Measurements from ENCODE around the gene KRT80. TPM values are rescaled to one million over a fixed set of nuclear protein-coding genes. Genes with fewer than 3 reads are reported as not detected.

The KRT80 gene
- polyA plus RNA-seq, 1 donor (not counting 4 experiments of a cell fraction or from before 2014, with no cell fraction given) = 4.1 TPM

DNA sequence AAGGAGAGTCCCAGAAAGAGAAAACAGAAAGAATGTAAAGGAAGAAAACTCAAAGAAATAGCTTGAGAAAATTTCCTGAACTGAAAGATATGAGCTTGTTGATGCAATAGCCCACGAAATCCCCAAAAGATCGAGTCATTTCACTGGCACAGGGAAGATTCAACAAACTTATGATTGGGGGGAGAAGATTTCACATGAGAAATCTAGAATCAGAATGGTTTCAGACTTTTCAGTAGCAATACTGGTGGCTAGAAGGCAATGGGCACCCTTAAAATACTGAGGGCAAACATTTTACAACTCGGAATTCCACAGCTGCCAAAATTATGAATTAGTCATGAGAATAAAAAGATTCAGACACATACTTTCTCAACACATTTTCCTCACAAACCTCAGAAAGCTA lies 32.3 kb upstream of the KRT80 start:
- Histone ChIP-seq H3K27me3 (ENCODE audit: control insufficient read depth, extremely low read depth, insufficient read depth, low read length) (no peaks in the 10 kb centered on the region), H3K9me3 (ENCODE audit: control insufficient read depth, low read depth, low read length) (no peaks in the 10 kb centered on the region), H3K9me1 (ENCODE audit: control insufficient read depth, extremely low read depth, insufficient read depth, low read length) (no peaks in the 10 kb centered on the region), H3K36me3 (ENCODE audit: control insufficient read depth in 2 of 2, extremely low read depth in 1 of 2, insufficient read depth in 2 of 2, low read length in 2 of 2) (no peaks in the 10 kb centered on the region), H3K79me2 (ENCODE audit: control insufficient read depth, insufficient read depth, low read length) (no peaks in the 10 kb centered on the region), H3K4me1 (ENCODE audit: control insufficient read depth, extremely low read depth, insufficient read depth, low read length) (peaks cover 27% of the 10 kb centered on the region), H2AFZ (ENCODE audit: control insufficient read depth, low read length) (no peak overlapping the region), H3K27ac (ENCODE audit: control insufficient read depth, insufficient read depth, low read length) (no peak overlapping the region), H3K4me2 (ENCODE audit: control insufficient read depth, extremely low read depth, insufficient read depth, low read depth, low read length) (no peak overlapping the region), H3K9ac (ENCODE audit: control insufficient read depth, extremely low read depth, insufficient read depth, low read length) (no peak overlapping the region), H3K4me3 (ENCODE audit: control insufficient read depth in 2 of 3, extremely low read depth in 1 of 3, insufficient read depth in 2 of 3, low read depth in 1 of 3, low read length in 3 of 3) (no peak overlapping the region), H4K20me1 (ENCODE audit: control insufficient read depth, extremely low read depth, insufficient read depth, low read length) (no peaks in the 10 kb centered on the region)
- no peak for DNase-seq (ENCODE audit: low read depth, low spot score)
- dilution Hi-C loops (cut with MboI; ENCODE audit: extremely low pct_ligation_motif_present, low sequenced_read_pairs) = no loop called here
- peak; percentile 76 for FAIRE-seq
- TF ChIP-seq EZH2 (IDR thresholded peaks at IDR 0.05; ENCODE audit: low read length) = no peak
- TF ChIP-seq, protein P1, sequence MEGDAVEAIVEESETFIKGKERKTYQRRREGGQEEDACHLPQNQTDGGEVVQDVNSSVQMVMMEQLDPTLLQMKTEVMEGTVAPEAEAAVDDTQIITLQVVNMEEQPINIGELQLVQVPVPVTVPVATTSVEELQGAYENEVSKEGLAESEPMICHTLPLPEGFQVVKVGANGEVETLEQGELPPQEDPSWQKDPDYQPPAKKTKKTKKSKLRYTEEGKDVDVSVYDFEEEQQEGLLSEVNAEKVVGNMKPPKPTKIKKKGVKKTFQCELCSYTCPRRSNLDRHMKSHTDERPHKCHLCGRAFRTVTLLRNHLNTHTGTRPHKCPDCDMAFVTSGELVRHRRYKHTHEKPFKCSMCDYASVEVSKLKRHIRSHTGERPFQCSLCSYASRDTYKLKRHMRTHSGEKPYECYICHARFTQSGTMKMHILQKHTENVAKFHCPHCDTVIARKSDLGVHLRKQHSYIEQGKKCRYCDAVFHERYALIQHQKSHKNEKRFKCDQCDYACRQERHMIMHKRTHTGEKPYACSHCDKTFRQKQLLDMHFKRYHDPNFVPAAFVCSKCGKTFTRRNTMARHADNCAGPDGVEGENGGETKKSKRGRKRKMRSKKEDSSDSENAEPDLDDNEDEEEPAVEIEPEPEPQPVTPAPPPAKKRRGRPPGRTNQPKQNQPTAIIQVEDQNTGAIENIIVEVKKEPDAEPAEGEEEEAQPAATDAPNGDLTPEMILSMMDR (optimal IDR thresholded peaks at IDR 0.05 in 1 of 3, IDR thresholded peaks at IDR 0.05 in 1 of 3, conservative IDR thresholded peaks at IDR 0.05 in 1 of 3; ENCODE audit: extremely low read depth in 1 of 3, insufficient read depth in 2 of 3, low read length in 3 of 3) = no peak

DNA sequence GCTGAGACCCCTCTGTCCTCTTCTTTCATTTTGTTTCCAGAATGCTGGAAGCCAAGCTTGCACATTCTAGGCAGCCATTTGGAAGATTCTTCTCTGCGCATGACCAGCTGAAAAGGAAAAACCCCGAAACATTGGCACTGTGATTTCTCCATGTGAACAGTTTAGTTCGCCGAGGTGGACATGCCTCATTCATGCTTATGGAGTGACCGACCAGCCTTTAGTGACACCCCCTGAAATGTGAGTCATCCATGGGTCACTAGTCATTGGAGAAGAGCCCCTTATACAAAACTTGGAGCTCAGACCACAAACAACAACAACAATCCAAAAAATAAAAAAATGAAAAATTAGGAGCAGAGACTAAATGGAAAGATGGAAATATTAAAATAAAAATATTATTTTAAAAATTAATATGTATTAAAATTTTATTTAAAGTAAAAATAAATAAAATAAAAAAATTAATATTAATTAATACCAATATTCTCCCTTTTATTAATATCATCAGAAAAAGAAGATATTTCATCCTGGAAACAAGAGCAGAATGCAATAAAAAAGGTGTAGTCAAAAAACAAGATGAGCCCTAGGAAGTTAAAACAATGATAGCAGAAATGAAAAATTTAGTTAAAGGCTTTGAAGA lies 31.7 kb upstream of the KRT80 start:
- no peak for FAIRE-seq
- H3K27ac ChIP-seq (ENCODE audit: control insufficient read depth, insufficient read depth, low read length) = no peak overlapping the region

More for the DNA sequence above, 31.7 kb upstream of the KRT80 start:
- Histone ChIP-seq H3K4me1 (ENCODE audit: control insufficient read depth, extremely low read depth, insufficient read depth, low read length) (peaks cover 21% of the 10 kb centered on the region), H4K20me1 (ENCODE audit: control insufficient read depth, extremely low read depth, insufficient read depth, low read length) (no peaks in the 10 kb centered on the region), H3K27me3 (ENCODE audit: control insufficient read depth, extremely low read depth, insufficient read depth, low read length) (no peaks in the 10 kb centered on the region), H3K9me3 (ENCODE audit: control insufficient read depth, low read depth, low read length) (no peaks in the 10 kb centered on the region), H3K4me2 (ENCODE audit: control insufficient read depth, extremely low read depth, insufficient read depth, low read depth, low read length) (no peak overlapping the region), H3K9ac (ENCODE audit: control insufficient read depth, extremely low read depth, insufficient read depth, low read length) (no peak overlapping the region), H3K36me3 (ENCODE audit: control insufficient read depth in 2 of 2, extremely low read depth in 1 of 2, insufficient read depth in 2 of 2, low read length in 2 of 2) (no peaks in the 10 kb centered on the region), H3K4me3 (ENCODE audit: control insufficient read depth in 2 of 3, extremely low read depth in 1 of 3, insufficient read depth in 2 of 3, low read depth in 1 of 3, low read length in 3 of 3) (no peak overlapping the region), H3K9me1 (ENCODE audit: control insufficient read depth, extremely low read depth, insufficient read depth, low read length) (no peaks in the 10 kb centered on the region), H2AFZ (ENCODE audit: control insufficient read depth, low read length) (no peak overlapping the region), H3K79me2 (ENCODE audit: control insufficient read depth, insufficient read depth, low read length) (no peaks in the 10 kb centered on the region)
- DNase-seq (ENCODE audit: low read depth, low spot score) = no peak
- dilution Hi-C loops (cut with MboI; ENCODE audit: extremely low pct_ligation_motif_present, low sequenced_read_pairs) = no loop called here
- TF ChIP-seq, protein P1 (optimal IDR thresholded peaks at IDR 0.05 in 1 of 3, IDR thresholded peaks at IDR 0.05 in 1 of 3, conservative IDR thresholded peaks at IDR 0.05 in 1 of 3; ENCODE audit: extremely low read depth in 1 of 3, insufficient read depth in 2 of 3, low read length in 3 of 3) = no peak
- no peak for TF ChIP-seq EZH2 (IDR thresholded peaks at IDR 0.05; ENCODE audit: low read length)
